Tibial nerve (tissue), 4 donors: ENCODE measurements around the gene AVP. TPM values are rescaled to one million over a fixed set of nuclear protein-coding genes. Genes with fewer than 3 reads are reported as not detected.

Source experiments
- DNase-seq, 2 donors: peaks; one replicate each; pipeline ENCODE4 v3.0.0-alpha.2; 2019; ENCODE audit warnings: low spot score in 2 of 2
- H3K27ac ChIP-seq, 4 donors: fragments of 200-600 bp; sonication (generic) in 3 of 4; one replicate each; pipeline ENCODE4 v1.5.1; 2017 to 2019; ENCODE audit warnings: mild to moderate bottlenecking in 1 of 4
- H3K27me3 ChIP-seq, 2 donors: fragments of 200-600 bp; sonication (generic) in 1 of 2; one replicate each; pipeline versions ENCODE4 v1.5.1 to v1.6.0; 2017 to 2019
- H3K36me3 ChIP-seq, 3 donors: fragments of 200-600 bp; sonication (generic); one replicate each; pipeline ENCODE4 v1.5.1; 2018 to 2019
- H3K4me1 ChIP-seq, 4 donors: fragments of 200-600 bp; sonication (generic) in 3 of 4; one replicate each; pipeline ENCODE4 v1.5.1; 2017 to 2019
- H3K4me3 ChIP-seq, 4 donors: fragments of 200-600 bp; sonication (generic) in 3 of 4; one replicate each; pipeline ENCODE4 v1.5.1; 2017 to 2019; ENCODE audit warnings: mild to moderate bottlenecking in 1 of 4, moderate library complexity in 1 of 4
- H3K9me3 ChIP-seq, 4 donors: fragments of 200-600 bp; sonication (generic) in 3 of 4; one replicate each; pipeline ENCODE4 v1.5.1; 2017 to 2019
- CTCF ChIP-seq, 5 experiments: fragments of 200-600 bp in 3 of 5; fragments of 450-650 bp in 2 of 5; sonication (generic) in 3 of 5; IDR thresholded peaks; one replicate each; pipeline ENCODE4 v1.5.1; 2016 to 2019; ENCODE audit warnings: antibody characterized with exemption in 5 of 5, mild to moderate bottlenecking in 3 of 5, moderate library complexity in 2 of 5
- EP300 ChIP-seq, 2 donors: sonication (generic); formaldehyde crosslinking; IDR thresholded peaks; one replicate each; pipeline ENCODE4 v1.6.1; 2017; ENCODE audit warnings: antibody characterized with exemption in 2 of 2, mild to moderate bottlenecking in 1 of 2
- POLR2A ChIP-seq, 2 donors: fragments of 450-650 bp; IDR thresholded peaks; one replicate each; pipeline ENCODE4 v1.6.1; 2017; ENCODE audit warnings: antibody characterized with exemption in 2 of 2, mild to moderate bottlenecking in 2 of 2, moderate library complexity in 2 of 2
- WGBS, 2 donors: methylation state at CpG; one replicate each; pipeline ENCODE4 v1.1.5; 2018; 5-methylcytosine and 5-hydroxymethylcytosine counted together
- total RNA-seq, 4 donors: library from RNA; depleted of rRNA; stranded (reverse); fragments of >200 nt; gene quantifications; one replicate each; pipeline ENCODE4 v1.1.0, GENCODE V29; 2016

Gene AVP
- total RNA-seq, 4 donors from 2014 or later = not detected

- WGBS, 2 donors = 80 to 84% methylated on average over 7 of the region's 7 CpGs
- peaks cover 0 to 12% (median under 1%) of the 10 kb centered on the region in 4 donors for H3K4me1 ChIP-seq
- no peak overlapping the region for H3K4me3 ChIP-seq
- peaks cover 0 to 57% of the 10 kb centered on the region in 2 donors for H3K27me3 ChIP-seq
- TF ChIP-seq CTCF (IDR thresholded peaks at IDR 0.05) = no peak
- H3K9me3 ChIP-seq = no peaks in the 10 kb centered on the region
- no peak for DNase-seq
- no peak overlapping the region for H3K27ac ChIP-seq
- H3K36me3 ChIP-seq = no peaks in the 10 kb centered on the region
These were observed 3.5 kb upstream of the AVP start for GRCh38 chr20:3088031-3088430.

- Histone ChIP-seq H3K36me3 (no peaks in the 10 kb centered on the region), H3K9me3 (no peaks in the 10 kb centered on the region), H3K27ac (no peak overlapping the region), H3K4me3 (no peak overlapping the region), H3K4me1 (peaks cover 0 to 26% (median 2%) of the 10 kb centered on the region in 4 donors), H3K27me3 (peaks cover 0 to 57% of the 10 kb centered on the region in 2 donors)
- TF ChIP-seq CTCF (IDR thresholded peaks at IDR 0.05) = no peak
- TF ChIP-seq EP300 (IDR thresholded peaks at IDR 0.05) = no peak
- no peak for TF ChIP-seq POLR2A (IDR thresholded peaks at IDR 0.05)
- WGBS, 2 donors = 81% methylated on average over 7 of the region's 8 CpGs
- no peak for DNase-seq
These were observed 1.1 kb upstream of the AVP start for GRCh38 chr20:3085571-3086072.

GRCh38 chr20:3084986-3085360 lies 449 bp upstream of the AVP start:
- no peak for DNase-seq

GRCh38 chr20:3082955-3083952 lies 1.3 kb downstream of the AVP start:
- Histone ChIP-seq H3K4me3 (peak overlapping the region in 1 of 4 donors; percentile 34), H3K27ac (no peak overlapping the region), H3K4me1 (peaks cover 0 to 28% (median 2%) of the 10 kb centered on the region in 4 donors), H3K36me3 (no peaks in the 10 kb centered on the region), H3K27me3 (peaks cover 0 to 72% of the 10 kb centered on the region in 2 donors), H3K9me3 (no peaks in the 10 kb centered on the region)
- 11 to 31% methylated on average over 27 to 48 of the region's 76 CpGs for WGBS, 2 donors
- TF ChIP-seq CTCF (IDR thresholded peaks at IDR 0.05) = no peak
- no peak for TF ChIP-seq POLR2A (IDR thresholded peaks at IDR 0.05)
- no peak for TF ChIP-seq EP300 (IDR thresholded peaks at IDR 0.05)
- DNase-seq = no peak

More at GRCh38 chr20:3084986-3085360, 449 bp upstream of the AVP start:
- Histone ChIP-seq H3K36me3 (no peaks in the 10 kb centered on the region), H3K27me3 (peaks cover 0 to 57% of the 10 kb centered on the region in 2 donors), H3K4me1 (peaks cover 0 to 28% (median 2%) of the 10 kb centered on the region in 4 donors), H3K27ac (no peak overlapping the region), H3K9me3 (no peaks in the 10 kb centered on the region), H3K4me3 (no peak overlapping the region)
- TF ChIP-seq POLR2A (IDR thresholded peaks at IDR 0.05) = no peak
- no peak for TF ChIP-seq CTCF (IDR thresholded peaks at IDR 0.05)
- no peak for TF ChIP-seq EP300 (IDR thresholded peaks at IDR 0.05)
- WGBS, 2 donors = 79 to 90% methylated on average over 7 of the region's 7 CpGs
